Measurements from ENCODE around the gene LRIG1. TPM values are rescaled to one million over a fixed set of nuclear protein-coding genes. Genes with fewer than 3 reads are reported as not detected.

Gene LRIG1
- polyA plus RNA-seq, 1 donor = 102 TPM

DNA sequence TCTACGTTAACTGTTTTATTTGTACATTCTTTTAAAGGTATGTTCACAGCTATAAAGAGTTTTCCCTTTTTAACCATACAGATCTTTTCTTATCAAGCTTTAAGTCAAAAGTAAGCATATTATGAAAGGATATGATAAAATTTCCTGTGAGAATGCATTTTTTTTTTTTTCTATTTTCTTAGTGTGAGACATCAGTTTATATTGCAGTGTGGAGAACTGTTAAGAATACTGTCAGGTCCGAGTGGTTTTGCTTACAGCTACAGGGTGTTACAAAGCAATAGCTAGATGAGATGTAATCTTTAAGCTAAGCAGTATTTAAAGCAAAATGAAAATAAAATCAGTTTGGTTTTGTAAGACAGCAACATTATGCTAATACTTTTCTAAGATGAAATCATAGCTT lies 146.8 kb downstream of the LRIG1 start:
- no peak for DNase-seq (ENCODE audit: low read depth)

DNA sequence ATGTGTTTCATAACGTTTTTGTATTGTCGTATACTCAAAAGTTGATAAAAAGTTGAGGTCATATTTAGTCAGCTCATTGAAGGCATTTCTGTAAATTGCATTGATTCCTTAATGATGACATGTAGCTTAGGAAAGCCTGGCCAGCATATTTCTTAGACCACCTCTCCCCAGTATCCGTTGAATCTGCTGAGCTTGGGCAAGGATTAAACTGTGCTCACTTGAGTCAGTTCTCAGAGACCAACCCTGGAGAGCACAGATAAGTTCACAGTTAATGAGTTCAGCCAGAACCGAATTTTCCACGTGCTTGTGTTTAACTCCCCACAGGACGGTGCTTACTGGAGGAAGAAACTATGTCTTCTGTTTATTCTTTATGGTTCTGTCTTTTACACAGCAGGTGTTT lies 147.3 kb downstream of the LRIG1 start:
- no peak for DNase-seq (ENCODE audit: low read depth)

DNA sequence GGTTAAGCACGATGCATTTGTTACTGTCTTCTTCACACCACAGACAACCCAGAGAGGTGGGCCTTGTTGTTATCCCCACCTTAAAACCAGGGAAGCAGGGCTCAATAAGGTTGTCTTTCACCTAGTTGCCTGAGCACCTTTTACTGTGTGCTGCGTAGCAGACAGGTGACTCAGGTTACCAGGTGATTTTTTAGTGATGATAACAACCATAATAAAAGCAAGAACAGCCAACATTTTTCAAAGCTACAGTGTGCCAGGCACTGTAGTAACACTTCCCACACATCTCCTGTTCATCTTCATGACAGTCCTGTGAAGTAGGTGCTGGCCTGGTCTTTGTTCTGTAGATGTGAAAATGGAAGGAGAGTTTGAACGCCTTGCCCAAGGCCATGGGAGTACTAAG lies 147.8 kb downstream of the LRIG1 start:
- DNase-seq (ENCODE audit: low read depth) = no peak

DNA sequence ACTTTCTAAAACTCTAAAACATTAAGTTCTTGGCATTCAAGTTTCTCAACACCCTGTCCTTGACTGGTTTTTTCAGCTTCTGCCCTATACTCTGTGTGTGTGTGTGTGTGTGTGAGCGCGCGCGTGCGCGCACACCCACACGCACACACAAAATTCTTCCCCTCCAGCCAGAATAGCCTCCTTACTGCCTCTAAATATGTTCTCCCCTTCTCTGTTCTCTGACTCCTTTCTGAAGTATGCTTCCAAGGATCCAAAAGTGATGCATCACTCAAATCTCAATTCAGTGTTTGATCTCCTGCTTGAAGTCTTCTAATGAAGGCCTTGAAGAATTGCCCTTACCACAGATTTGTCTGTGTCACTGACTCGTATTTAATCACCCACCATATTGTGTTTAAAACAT lies 150.2 kb downstream of the LRIG1 start:
- no peak for DNase-seq (ENCODE audit: low read depth)

DNA sequence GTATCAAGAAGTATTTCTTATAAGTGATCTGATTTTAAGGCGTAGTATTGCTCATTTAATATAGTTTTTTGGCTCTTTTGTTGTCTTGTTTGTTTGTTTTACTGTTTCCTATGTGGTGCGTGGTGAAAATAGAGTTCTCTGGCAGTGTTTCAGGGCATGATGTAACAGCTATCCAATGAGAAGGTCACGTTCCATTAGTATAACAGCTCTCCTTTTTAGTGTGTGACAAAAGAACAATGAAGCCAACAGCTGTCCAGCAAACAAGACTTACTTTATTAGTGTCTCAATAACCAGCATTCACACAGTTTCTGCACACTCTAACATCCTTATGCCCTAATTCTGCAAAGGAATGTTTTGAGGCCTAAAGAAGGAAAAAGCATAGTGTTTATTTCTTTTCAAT lies 152.1 kb downstream of the LRIG1 start:
- peak; percentile 56 for DNase-seq (ENCODE audit: low read depth)

DNA sequence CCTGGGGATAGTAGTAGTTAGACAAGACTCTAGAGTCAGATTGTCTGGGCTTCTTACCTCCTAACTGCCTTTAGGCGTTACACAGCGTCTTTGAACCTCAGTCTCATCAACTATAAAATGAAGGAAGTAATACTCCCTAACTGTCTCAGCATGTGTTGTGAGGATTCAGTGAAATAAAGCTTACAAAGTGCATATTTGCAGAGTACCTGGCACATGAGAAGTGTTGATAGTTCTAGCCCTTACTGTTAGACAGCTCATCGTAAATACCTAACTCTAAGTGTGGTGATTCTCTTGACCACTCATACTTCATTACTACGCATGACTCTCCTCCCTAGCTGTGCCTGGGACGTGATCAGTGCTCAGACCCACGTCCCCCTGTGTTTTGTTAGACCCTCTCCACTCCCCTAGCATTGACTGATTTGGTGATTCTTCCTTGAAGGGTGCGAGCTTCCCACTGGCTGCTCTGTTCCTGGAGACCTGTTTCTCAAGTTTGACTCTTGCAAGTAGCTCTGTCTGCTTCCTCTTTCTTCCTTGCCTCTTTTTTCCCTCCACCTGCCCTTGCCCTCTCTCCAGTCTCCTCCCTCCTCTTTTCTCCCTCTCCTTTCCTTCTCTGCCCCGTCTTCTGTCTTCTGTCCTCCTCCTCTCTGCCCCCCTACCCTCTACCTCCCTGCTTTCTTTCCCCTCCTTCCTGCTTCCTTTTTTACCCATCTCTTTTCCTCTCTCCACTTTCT lies 155.8 kb downstream of the LRIG1 start:
- DNase-seq (ENCODE audit: low read depth) = no peak

DNA sequence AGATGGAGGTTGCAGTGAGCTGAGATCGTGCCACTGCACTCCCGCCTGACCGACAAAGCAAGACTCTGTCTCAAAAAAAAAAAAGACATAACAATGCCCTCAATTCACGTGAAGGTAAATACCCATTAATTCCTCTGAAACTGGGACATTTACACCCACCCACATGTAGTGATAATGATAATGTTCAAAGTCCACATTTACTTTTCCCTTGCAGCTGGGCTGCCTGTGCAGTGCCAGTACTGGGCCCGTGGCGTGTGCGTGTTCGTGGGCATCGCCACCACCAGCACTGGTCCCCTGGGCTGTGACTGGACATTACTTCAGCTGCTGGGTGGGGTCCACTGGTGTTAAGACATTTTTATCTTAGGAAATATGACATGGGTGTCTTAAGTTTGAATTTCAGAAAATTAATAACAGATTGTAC lies 156.4 kb downstream of the LRIG1 start:
- no peak for DNase-seq (ENCODE audit: low read depth)

DNA sequence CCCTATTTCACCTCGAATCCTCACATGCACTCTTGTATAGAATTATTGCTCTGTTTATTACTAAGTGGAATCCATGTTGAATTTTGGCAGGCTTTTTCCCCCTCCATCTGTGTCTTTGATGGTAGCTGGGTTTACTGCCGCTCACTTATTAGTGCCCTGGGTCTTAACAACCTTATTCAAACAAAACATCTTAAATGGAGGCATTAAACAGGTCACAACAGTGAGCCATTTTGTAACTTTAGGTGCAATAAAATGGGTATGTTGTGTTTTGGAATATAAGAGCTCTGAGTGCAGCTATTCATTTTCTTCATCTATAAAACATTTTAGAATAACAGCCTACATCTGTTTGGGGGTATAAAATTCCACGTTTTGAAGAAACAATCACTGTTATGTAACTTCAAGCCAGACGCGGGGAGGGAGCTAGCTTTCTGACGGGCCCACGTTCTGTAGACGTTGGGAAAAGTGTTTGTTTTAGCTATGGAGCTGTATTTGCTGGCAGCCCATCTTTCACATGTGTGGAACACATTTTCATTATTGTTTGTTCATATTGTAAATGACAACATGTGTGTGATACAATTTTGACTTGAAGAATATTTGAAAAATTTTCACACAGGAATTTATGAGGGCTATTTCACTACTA lies 158.0 kb downstream of the LRIG1 start:
- DNase-seq (ENCODE audit: low read depth) = no peak

DNA sequence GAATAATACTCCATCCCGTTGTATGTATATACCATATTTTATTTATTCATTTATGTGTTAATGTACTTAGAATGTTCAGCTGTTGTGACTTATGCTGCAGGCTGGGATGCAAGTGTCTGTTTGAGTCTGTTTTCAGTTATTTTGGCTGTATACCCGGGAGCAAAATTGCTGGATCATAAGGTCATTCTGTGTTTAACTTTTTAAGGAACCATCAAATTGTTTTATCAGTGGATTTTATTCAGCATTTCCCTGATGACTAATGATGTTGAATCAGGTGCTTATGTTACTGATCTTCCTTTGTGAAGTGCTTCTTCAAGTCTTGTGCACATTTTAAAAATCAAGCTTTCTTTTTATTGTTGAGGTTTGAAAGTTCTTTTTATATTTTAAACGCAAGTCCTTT lies 161.9 kb downstream of the LRIG1 start:
- DNase-seq (ENCODE audit: low read depth) = no peak

DNA sequence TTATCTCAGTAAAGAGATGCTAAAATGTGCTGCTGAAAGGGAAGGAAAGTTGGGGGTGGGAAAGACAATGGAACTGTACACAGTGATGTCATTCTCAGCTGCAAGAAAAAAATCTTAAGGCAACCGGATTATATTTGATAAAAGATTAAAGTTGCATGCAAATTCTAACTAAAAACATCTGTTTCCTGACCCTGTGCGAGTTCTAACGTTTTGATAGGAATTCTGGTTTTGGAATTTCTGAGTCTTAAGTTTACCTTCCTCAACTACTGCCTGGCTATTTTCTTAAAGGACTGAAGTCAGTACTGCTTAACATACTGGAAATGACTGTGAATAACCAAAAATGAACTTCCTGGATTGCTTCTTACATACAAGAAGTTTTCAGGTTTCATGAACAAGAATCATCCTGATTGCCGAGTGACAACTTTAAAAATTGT lies 164.5 kb downstream of the LRIG1 start:
- DNase-seq (ENCODE audit: low read depth) = no peak

DNA sequence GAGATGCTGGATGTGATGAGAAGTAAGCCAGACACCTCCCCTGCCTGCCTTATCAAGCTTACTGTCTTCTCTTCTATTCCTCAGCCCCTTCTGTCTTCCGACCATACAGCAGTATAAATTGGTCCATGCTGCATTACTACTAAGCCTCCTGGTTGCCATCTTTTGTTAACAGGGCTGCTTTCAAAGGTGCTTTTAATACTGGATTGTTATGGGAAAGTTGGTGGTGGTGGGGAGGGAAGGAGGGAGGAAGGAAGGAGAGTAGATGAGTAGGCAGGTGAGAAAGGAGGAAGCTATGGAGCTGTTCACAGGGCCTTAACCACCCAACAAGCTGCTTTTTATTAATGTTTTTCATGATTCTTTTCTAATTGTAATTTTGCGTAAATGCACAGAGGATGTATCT lies 165.2 kb downstream of the LRIG1 start:
- DNase-seq (ENCODE audit: low read depth) = no peak
